Dendritic cell treated with granulocyte-macrophage colony-stimulating factor and Interleukin-4, amounts not matched to agents 40 ng/mL and 50 ng/mL, for 4 days (primary cell): Measurements from ENCODE around the gene SYNJ2.

ENCODE experiments used
- H3K27ac Mint-ChIP-seq: one replicate; pipeline ENCODE4 v1.8.0; 2022; ENCODE audit warnings: mild to moderate bottlenecking, mixed read lengths
- H3K27me3 Mint-ChIP-seq: one replicate; pipeline ENCODE4 v1.8.0; 2022; ENCODE audit warnings: mild to moderate bottlenecking, mixed read lengths
- H3K36me3 Mint-ChIP-seq: one replicate; pipeline ENCODE4 v1.8.0; 2022; ENCODE audit warnings: low read depth, mixed read lengths
- H3K4me1 Mint-ChIP-seq: one replicate; pipeline ENCODE4 v1.8.0; 2022; ENCODE audit warnings: low read depth, mixed read lengths
- H3K4me3 Mint-ChIP-seq: one replicate; pipeline ENCODE4 v1.8.0; 2022; ENCODE audit warnings: mild to moderate bottlenecking, moderate library complexity, mixed read lengths
- H3K9me3 Mint-ChIP-seq: one replicate; pipeline ENCODE4 v1.8.0; 2022; ENCODE audit warnings: mixed read lengths
- intact Hi-C: fragments of 100-400 bp; cut with micrococcal nuclease; formaldehyde crosslinking; loops from one replicate; pipeline ENCODE4 v1.15.0; 2022

The SYNJ2 gene

DNA sequence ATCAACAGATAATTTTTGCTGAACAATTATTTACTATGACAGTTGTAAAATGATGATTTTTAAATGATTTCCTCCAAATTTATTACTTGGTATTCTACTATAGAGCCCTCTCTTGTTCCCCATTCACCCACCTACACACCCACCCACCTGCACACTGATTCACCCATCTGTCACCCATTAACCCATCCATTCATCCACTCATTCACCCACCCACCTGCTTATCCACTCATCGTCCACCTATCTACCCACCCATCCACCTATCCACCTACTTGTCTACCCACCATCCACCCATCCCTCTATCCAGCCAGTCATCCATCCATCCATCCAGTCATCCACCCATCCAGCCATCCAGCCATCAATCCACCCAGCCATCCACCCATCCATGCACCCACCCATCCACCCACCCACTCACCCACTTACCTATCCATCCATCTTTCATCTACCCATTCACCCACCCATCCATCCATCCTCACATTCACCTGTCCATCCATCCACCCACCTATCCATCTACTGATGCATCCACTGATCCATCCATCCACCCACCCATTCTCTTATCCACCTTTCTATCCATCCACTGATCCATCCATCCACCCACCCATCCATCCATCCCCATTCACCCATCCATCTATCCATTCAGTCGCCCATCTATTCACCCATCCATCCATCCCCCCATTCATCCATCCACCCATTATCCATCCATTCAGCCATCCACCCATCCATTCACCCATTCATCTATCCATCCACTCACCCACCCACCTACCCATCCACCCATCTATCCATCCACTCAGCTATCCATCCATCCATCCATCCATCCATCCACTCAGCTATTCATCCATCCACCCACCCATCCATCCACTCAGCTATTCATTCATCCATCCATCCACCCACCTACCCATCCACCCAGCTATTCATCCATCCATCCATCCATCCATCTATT, 72.0 kb downstream of the SYNJ2 start:
- peaks cover 7% of the 10 kb centered on the region for H3K36me3 Mint-ChIP-seq
- intact Hi-C loops, result no loop called here
- peaks cover 26% of the 10 kb centered on the region for H3K27me3 Mint-ChIP-seq
- no peak overlapping the region for H3K27ac Mint-ChIP-seq
- H3K4me1 Mint-ChIP-seq, result peaks cover 23% of the 10 kb centered on the region
- H3K9me3 Mint-ChIP-seq, result no peaks in the 10 kb centered on the region
- no peak overlapping the region for H3K4me3 Mint-ChIP-seq

DNA sequence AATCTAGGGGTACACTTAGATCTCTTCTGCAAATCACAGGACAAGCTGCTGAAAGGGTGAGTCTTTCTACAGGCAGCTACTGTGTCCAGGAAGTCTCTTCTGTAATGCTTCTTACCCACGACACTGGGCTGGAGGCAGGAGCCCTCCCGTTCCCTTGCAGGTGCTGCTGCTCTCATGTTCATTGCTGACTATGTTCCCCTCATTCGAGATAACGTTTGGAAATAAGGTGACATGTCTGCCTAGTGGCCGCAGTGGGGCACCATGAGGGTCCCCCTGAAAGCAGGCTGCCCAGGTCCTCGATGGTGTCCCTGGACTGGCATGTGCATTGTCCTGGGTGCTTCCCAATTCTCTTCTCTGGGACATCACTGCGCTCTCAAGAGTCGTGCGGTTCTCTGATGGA, 74.7 kb downstream of the SYNJ2 start:
- H3K4me1 Mint-ChIP-seq, result peaks cover 31% of the 10 kb centered on the region
- H3K9me3 Mint-ChIP-seq, result no peaks in the 10 kb centered on the region
- H3K27me3 Mint-ChIP-seq, result peaks cover 29% of the 10 kb centered on the region
- H3K36me3 Mint-ChIP-seq, result peaks cover 7% of the 10 kb centered on the region
- H3K4me3 Mint-ChIP-seq, result no peak overlapping the region
- H3K27ac Mint-ChIP-seq, result no peak overlapping the region
- intact Hi-C loops, result no loop called here

DNA sequence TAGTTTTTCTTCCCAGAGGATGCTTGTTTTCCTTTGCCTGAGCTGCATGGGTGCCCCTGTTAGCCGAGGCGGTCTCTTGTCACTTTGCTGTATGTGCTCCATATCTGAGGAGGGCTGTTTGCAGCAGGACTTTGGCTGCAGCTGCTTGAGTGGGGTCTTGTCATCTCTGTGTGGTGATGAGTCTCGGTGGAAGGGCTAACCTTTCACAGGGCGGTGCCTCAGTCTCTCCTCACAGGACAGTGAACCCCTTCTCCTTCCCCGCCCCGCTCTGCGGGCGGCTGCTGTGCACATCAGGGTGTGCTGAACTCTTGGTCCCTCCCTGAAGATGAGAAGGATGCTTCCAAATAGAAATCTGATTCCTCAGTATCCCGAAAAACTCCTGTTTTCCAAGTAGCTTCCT, 75.1 kb downstream of the SYNJ2 start:
- Mint-ChIP-seq H3K27me3 (peaks cover 32% of the 10 kb centered on the region), H3K36me3 (peaks cover 9% of the 10 kb centered on the region), H3K4me1 (peaks cover 31% of the 10 kb centered on the region), H3K4me3 (no peak overlapping the region), H3K27ac (peak overlapping the region; percentile 24), H3K9me3 (no peaks in the 10 kb centered on the region)
- intact Hi-C loops, result no loop called here

DNA sequence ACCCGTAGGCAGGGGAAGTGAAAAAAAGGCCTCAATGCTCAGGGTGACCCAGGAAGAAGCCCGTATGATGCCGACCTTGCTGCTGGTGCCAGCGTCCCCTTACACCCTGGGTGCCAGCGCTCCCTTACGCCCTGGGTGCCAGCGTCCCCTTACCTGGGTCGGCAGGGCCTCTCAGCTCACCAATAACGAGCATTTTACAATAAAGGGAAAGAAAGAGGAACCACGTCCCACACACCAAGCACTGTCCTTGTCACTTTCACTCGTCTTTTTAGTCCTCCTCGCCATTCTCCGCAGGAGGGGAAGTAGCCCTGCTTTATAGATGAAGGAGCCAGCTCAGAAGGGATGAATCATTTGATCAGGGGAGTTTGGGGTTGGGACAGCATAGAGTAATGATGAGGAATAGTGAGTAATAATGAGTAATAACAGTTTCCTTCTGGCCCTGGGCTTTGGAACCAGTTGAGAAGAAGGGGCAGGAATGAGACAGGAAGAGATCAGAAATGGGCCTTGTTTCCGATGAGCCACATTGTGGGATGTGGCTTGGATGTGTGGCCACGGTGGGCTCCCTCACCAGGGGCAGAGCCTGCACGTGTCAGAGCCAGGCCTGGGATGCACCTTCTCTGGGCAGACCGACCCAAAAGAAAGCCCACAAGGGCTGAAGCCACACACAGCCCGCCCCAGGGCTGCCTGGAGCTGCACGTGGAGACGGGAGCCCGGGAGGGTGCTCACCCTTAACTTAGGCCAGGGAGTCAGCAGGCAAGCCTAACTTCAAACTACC, 75.7 kb downstream of the SYNJ2 start:
- intact Hi-C loops, result no loop called here
- H3K4me3 Mint-ChIP-seq, result no peak overlapping the region
- H3K27ac Mint-ChIP-seq, result peak overlapping the region; percentile 24

DNA sequence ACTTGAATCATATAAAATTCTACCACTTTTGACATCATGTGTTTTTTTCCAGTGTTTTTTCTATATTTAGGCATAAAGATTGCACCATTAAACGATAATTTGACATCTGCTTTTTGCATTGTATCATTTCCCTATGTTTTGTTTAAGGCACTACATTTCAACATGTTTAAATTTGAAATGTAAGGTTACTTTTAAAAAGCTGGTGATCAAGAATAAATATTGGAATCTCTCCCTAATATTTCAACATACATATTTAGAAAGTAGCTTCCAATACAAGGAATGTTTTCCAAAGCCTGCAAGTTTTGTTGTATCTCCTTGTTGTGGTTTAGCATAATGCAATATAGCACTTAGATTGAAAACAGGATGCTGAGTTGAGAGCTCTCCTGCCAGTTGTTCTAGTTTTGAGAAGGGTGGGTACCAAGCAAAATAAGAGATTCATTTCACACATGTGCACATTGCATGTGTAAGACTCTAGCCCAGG, 76.5 kb downstream of the SYNJ2 start:
- Mint-ChIP-seq H3K4me1 (peaks cover 31% of the 10 kb centered on the region), H3K27me3 (peaks cover 35% of the 10 kb centered on the region), H3K27ac (no peak overlapping the region), H3K36me3 (peaks cover 18% of the 10 kb centered on the region), H3K4me3 (no peak overlapping the region), H3K9me3 (no peaks in the 10 kb centered on the region)
- intact Hi-C loops, result no loop called here

More for the DNA sequence above, 75.7 kb downstream of the SYNJ2 start:
- peaks cover 15% of the 10 kb centered on the region for H3K36me3 Mint-ChIP-seq
- H3K9me3 Mint-ChIP-seq, result no peaks in the 10 kb centered on the region
- H3K4me1 Mint-ChIP-seq, result peaks cover 31% of the 10 kb centered on the region
- H3K27me3 Mint-ChIP-seq, result peaks cover 36% of the 10 kb centered on the region

DNA sequence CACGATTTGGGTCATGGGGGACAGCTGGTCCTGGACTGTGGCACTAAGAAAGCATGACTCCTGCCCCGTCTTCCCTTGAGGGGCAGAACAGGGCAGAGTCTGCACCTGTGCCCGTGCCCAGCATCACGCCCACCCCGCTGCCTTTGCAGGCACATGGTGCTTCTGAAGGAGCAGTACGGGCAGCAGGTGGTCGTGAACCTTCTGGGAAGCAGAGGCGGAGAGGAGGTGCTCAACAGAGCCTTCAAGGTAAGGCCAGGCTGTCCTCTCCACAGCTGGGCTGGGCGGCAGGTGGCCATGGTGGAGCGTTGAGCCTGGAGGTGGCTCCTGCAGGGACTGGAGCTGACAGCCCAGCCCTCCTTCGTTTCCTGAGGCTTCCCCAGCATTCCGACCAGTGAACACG, 77.4 kb downstream of the SYNJ2 start:
- Mint-ChIP-seq H3K36me3 (peaks cover 20% of the 10 kb centered on the region), H3K4me1 (peaks cover 31% of the 10 kb centered on the region), H3K27ac (no peak overlapping the region), H3K9me3 (no peaks in the 10 kb centered on the region), H3K27me3 (peaks cover 27% of the 10 kb centered on the region), H3K4me3 (no peak overlapping the region)
- intact Hi-C loops, result no loop called here

DNA sequence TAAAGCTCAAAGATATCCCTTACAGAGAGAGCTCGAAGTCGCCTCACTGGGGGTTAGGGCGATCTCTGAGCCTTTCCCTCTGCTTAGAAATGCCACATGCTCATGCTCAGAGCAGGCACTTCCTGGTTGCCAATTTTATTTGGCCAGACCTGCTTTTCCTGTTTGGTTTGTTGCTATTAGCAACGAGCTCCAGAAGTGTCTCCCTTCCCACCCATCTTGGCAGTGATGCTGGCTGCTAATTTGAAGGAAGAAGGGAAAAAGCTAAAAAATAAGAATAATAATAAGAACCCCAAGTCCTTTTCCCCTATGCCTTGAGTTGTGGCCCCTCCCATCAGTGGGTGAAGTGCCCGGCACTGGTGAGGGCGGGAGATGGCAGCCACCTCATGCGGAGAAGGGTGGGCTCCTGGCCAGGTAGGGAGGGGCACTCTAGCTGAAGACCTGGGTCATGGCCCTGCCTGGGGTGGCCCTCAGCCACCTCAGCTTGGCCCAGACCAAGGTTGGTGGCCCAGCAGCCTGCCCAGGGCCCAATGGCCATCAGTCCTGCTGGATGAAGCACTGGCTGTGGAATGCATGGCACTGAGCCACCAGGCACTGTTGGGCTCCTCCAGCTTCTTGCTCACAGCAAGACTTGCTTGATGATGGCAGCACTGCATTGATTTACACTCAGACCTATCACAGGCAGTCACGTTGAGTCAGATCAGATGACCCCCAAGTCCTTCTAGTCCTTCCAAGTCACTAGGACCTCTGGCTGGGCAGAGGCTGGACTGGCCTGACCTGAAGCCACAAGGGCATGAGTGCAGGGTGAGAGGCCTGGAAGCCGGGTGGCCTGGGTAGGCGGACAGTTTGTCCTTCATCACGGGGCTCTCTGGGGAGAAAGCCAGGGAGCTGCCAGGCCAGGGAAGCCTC, 79.0 kb downstream of the SYNJ2 start:
- intact Hi-C loops, result no loop called here
- Mint-ChIP-seq H3K36me3 (peaks cover 32% of the 10 kb centered on the region), H3K9me3 (no peaks in the 10 kb centered on the region), H3K4me3 (no peak overlapping the region), H3K4me1 (peaks cover 27% of the 10 kb centered on the region), H3K27me3 (peaks cover 23% of the 10 kb centered on the region), H3K27ac (peak overlapping the region; percentile 49)

DNA sequence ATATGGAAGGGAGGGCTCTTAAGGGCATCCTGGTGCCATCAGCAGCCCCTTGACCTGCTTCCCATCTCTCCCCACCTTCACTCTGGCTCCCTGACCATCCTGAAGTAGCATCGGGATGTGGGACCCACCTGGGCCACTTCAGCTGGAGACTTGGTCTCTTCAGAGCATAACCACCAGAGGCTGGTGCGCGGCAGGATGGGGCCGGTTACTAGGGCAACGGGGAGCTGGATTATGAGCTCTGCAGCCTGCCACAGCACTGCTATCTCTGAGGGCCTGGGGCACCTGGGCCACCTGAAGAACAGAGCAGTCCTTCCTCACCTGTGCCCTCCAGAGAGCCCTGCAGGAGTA, 79.7 kb downstream of the SYNJ2 start:
- Mint-ChIP-seq H3K27me3 (peaks cover 21% of the 10 kb centered on the region), H3K36me3 (peaks cover 35% of the 10 kb centered on the region), H3K27ac (no peak overlapping the region), H3K4me1 (peaks cover 23% of the 10 kb centered on the region), H3K4me3 (no peak overlapping the region), H3K9me3 (no peaks in the 10 kb centered on the region)
- intact Hi-C loops, result no loop called here

DNA sequence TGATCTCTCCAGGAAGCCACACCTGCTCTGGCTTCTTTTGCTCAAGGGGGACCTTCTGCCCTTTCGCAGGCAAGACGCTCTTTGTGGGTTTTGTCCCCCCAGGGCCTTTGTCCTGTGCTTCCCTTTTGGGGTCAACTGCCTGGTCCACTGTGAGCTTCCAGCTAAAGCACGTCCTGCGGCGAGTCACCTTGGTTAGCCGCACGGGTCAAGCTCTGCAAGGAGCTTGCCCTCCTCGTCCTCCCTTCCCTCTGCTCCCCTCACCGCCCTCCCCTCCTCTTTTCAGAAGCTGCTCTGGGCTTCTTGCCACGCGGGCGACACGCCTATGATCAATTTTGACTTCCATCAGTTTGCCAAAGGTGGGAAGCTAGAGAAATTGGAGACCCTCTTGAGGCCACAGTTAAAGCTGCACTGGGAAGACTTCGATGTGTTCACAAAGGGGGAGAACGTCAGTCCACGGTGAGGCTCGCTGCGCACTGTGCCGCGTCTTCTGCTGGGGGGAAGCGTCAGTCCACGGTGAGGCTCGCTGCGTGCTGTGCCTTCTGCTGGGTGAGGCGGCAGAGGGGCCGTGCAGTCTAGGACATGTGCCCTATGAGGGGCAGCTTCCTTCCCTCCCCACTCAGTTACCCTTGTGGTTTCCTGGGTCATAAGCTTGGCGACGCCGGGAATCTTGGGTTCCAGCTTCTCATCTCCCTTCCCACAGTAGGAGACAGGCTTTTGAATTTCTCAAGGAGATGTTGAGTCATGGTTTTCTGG, 80.2 kb downstream of the SYNJ2 start:
- peaks cover 40% of the 10 kb centered on the region for H3K36me3 Mint-ChIP-seq
- no peak overlapping the region for H3K27ac Mint-ChIP-seq
- intact Hi-C loops, result no loop called here

DNA sequence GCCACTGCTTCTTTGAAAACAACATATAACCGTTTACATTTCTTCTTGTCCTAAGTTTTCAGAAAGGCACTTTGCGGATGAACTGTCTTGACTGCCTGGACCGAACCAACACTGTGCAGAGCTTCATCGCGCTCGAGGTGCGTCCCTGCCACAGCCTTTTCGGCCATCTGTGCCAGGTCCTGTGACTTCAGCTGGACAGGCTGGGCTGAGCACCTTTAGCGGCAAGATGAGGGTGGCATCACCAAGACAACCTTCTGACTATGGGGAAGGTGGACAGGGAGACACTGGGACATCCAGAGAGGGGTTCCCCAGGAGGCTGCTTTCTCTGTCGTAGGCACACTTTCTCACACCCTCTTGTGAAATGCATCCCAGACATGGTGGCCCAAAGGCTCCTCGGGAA, 82.1 kb downstream of the SYNJ2 start:
- intact Hi-C loops, result no loop called here
- H3K4me1 Mint-ChIP-seq, result peaks cover 22% of the 10 kb centered on the region

More for the DNA sequence above, 80.2 kb downstream of the SYNJ2 start:
- H3K4me1 Mint-ChIP-seq, result peaks cover 18% of the 10 kb centered on the region
- H3K4me3 Mint-ChIP-seq, result no peak overlapping the region
- no peaks in the 10 kb centered on the region for H3K9me3 Mint-ChIP-seq
- peaks cover 17% of the 10 kb centered on the region for H3K27me3 Mint-ChIP-seq

DNA sequence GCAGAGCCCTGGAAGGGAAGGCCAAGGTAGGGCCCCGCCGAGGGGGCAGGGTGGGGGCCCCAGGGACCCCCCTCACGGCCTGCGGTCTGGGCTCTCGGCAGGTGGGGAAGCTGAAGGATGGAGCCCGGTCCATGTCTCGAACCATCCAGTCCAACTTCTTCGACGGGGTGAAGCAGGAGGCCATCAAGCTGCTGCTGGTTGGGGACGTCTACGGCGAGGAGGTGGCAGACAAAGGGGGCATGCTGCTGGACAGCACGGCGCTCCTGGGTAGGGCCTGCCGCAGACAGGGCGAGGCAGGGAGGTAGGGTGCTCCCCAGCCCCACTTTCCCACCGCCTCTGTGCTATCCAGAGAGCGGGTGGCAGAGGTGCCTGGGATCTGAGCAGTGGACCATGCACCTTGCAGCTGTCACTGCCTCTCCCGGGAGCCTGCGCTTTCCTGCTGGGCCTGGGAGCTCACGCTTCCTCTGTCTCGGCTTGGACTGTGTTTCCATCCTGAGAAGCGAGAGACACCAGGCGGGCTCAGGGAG, 83.1 kb downstream of the SYNJ2 start:
- Mint-ChIP-seq H3K9me3 (no peaks in the 10 kb centered on the region), H3K36me3 (peaks cover 55% of the 10 kb centered on the region), H3K4me1 (peaks cover 28% of the 10 kb centered on the region), H3K27ac (no peak overlapping the region), H3K27me3 (peaks cover 16% of the 10 kb centered on the region), H3K4me3 (no peak overlapping the region)
- intact Hi-C loops, result no loop called here

More for the DNA sequence above, 82.1 kb downstream of the SYNJ2 start:
- Mint-ChIP-seq H3K27me3 (peaks cover 16% of the 10 kb centered on the region), H3K27ac (no peak overlapping the region), H3K9me3 (no peaks in the 10 kb centered on the region), H3K36me3 (peaks cover 55% of the 10 kb centered on the region), H3K4me3 (no peak overlapping the region)

DNA sequence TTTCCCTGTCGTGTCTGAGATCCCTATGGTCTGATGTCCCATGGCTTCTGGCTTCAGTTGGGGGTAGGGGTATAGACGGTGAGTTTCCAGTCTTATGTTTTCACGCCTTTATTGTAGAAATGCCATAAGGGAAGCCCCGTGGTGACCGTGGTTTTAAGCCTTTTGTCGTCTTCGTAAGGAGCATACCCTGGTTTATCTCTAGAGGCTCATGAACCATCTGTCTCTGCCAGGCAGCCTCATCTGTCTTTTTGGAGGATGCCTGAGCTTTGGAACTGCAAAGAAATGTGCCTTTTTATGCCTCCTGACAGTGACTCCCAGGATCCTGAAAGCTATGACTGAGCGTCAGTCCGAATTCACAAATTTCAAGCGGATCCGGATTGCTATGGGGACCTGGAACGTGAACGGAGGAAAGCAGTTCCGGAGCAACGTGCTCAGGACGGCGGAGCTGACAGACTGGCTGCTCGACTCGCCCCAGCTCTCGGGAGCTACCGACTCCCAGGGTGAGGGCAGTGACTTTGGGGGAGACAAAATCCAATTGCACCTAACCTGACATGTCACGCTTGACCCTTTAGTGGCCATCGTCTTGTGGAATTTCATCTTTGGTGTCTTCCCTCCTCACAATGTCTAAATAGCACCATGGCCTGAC, 84.6 kb downstream of the SYNJ2 start:
- intact Hi-C loops, result no loop called here
- H3K27ac Mint-ChIP-seq, result no peak overlapping the region
- peaks cover 65% of the 10 kb centered on the region for H3K36me3 Mint-ChIP-seq
- peaks cover 20% of the 10 kb centered on the region for H3K4me1 Mint-ChIP-seq
- H3K9me3 Mint-ChIP-seq, result no peaks in the 10 kb centered on the region
- no peak overlapping the region for H3K4me3 Mint-ChIP-seq
- H3K27me3 Mint-ChIP-seq, result peaks cover 10% of the 10 kb centered on the region
